ENCODE data around the gene MCRS1. TPM values are rescaled to one million over a fixed set of nuclear protein-coding genes. Genes with fewer than 3 reads are reported as not detected.

Gene MCRS1
- total RNA-seq, 1 donor from 2014 or later: 50.0 TPM

GRCh38 chr12:49556391-49557186, 11.4 kb downstream of the MCRS1 start:
- intact Hi-C loops (cut with DNase I): no loop called here
- peaks cover 53% of the 10 kb centered on the region for H3K36me3 ChIP-seq
- no peak overlapping the region for H3K27ac ChIP-seq
- no peak overlapping the region for H3K4me3 ChIP-seq
- TF ChIP-seq CTCF (IDR thresholded peaks at IDR 0.05): no peak
- peak; percentile 3 for DNase-seq
- H3K9me3 ChIP-seq: no peaks in the 10 kb centered on the region
- no peaks in the 10 kb centered on the region for H3K4me1 ChIP-seq
- no peak for ATAC-seq
- H3K27me3 ChIP-seq (ENCODE audit: low read depth): no peaks in the 10 kb centered on the region

DNA sequence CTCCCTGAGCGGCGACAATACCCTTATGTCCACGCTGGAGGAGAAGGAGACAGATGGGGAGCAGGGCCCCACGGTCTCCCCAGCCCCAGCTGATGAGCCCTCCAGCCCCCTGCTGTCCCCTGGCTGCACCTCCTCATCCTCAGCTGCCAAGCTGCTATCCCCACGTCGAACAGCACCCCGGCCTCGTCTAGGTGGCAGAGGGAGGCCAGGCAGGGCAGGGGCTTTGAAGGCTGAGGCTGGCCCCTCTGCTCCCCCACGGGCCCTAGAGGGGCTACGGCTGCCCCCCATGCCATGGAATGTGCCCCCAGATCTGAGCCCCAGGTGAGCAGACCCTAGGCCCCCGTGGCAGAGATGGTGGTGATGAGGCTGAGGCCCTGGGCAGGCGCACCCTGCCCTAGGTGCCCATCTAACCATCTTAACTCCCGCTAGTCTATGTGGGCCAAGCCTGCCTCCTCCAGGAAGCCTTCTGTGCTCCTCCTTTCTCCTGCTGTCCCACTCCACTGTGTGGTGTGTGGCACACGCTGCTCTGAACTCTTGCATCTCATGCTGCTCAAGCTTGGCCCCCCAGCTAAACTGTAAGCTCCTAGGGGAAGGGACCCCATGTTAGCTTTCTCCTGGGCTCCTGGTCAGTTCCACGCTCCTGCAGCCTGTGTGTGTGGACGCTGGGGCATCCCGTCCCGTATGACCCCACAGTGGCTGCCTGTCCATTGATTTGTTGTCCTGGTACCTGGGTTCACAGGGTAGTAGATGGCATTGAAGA, 12.1 kb downstream of the MCRS1 start:
- Histone ChIP-seq H3K4me1 (no peaks in the 10 kb centered on the region), H3K27me3 (ENCODE audit: low read depth) (no peaks in the 10 kb centered on the region), H3K9me3 (no peaks in the 10 kb centered on the region), H3K36me3 (peaks cover 46% of the 10 kb centered on the region), H3K27ac (no peak overlapping the region), H3K4me3 (no peak overlapping the region)
- ATAC-seq (no peak), DNase-seq (peak; percentile 38)
- intact Hi-C loops (cut with DNase I): no loop called here
- no peak for TF ChIP-seq CTCF (IDR thresholded peaks at IDR 0.05)

DNA sequence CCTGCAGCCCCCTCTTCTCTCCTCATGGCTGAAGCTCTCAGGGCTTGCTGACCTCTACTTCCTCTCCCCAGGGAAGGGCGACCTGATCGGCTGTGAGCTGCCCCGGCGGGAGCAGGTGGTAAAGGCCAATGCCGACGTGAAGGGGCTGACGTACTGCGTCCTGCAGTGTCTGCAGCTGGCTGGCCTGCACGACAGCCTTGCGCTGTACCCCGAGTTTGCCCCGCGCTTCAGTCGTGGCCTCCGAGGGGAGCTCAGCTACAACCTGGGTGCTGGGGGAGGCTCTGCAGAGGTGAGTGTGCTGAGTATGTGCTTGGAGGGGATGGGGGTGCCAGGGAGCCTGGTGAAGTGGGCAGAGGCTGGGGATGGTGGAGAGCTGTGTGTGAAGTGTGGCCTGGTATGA, 13.7 kb downstream of the MCRS1 start:
- Histone ChIP-seq H3K27ac (no peak overlapping the region), H3K9me3 (no peaks in the 10 kb centered on the region), H3K27me3 (ENCODE audit: low read depth) (peaks cover 12% of the 10 kb centered on the region), H3K4me3 (no peak overlapping the region), H3K4me1 (peaks cover 2% of the 10 kb centered on the region), H3K36me3 (peaks cover 31% of the 10 kb centered on the region)
- no peak for ATAC-seq
- intact Hi-C loops (cut with DNase I): no loop called here
- TF ChIP-seq CTCF (IDR thresholded peaks at IDR 0.05): no peak
- no peak for DNase-seq

GRCh38 chr12:49553512-49554088, 14.3 kb downstream of the MCRS1 start:
- Histone ChIP-seq H3K4me1 (peaks cover 9% of the 10 kb centered on the region), H3K27ac (no peak overlapping the region), H3K9me3 (no peaks in the 10 kb centered on the region), H3K36me3 (peaks cover 24% of the 10 kb centered on the region), H3K4me3 (no peak overlapping the region), H3K27me3 (ENCODE audit: low read depth) (peaks cover 19% of the 10 kb centered on the region)
- intact Hi-C loops (cut with DNase I): no loop called here
- TF ChIP-seq CTCF (IDR thresholded peaks at IDR 0.05): peak; percentile 30
- ATAC-seq (no peak), DNase-seq (no peak)

- intact Hi-C loops (cut with DNase I): no loop called here
- Histone ChIP-seq H3K4me1 (peaks cover 12% of the 10 kb centered on the region), H3K36me3 (peaks cover 17% of the 10 kb centered on the region), H3K27ac (no peak overlapping the region), H3K27me3 (ENCODE audit: low read depth) (peaks cover 23% of the 10 kb centered on the region), H3K4me3 (no peak overlapping the region), H3K9me3 (no peaks in the 10 kb centered on the region)
- ATAC-seq (no peak), DNase-seq (no peak)
- TF ChIP-seq CTCF (IDR thresholded peaks at IDR 0.05): no peak
Measured at GRCh38 chr12:49552899-49553298, 15.0 kb downstream of the MCRS1 start.
